Body of pancreas (tissue), 4 donors: ENCODE results near the gene HDHD2.

Source experiments
- CTCF ChIP-seq, 7 experiments: fragments of 450-650 bp in 4 of 7; fragments of 200-600 bp in 3 of 7; sonication (generic) in 3 of 7; IDR thresholded peaks; one replicate each; pipeline ENCODE4 v1.5.1; 2016 to 2019; ENCODE audit warnings: antibody characterized with exemption in 7 of 7
- POLR2A ChIP-seq, 3 donors: fragments of 450-650 bp; IDR thresholded peaks; one replicate each; pipeline ENCODE4 v1.6.1; 2016; ENCODE audit warnings: antibody characterized with exemption in 3 of 3, mild to moderate bottlenecking in 2 of 3

GRCh38 chr18:47175898-47176575 is 25.7 kb upstream of the HDHD2 start, which contains the start of gene IER3IP1:
- TF ChIP-seq CTCF (IDR thresholded peaks at IDR 0.05) (peak in 4 of 7 experiments; percentile 21 to 34 (median 30)), POLR2A (IDR thresholded peaks at IDR 0.05) (peak; percentile 20 to 76 (median 69))
